GM12878 (cell line): ENCODE results near the gene TARP.

Source experiments
- EP300 ChIP-seq, 2 experiments: fragments of 150-350 bp in 1 of 2; IDR thresholded peaks; 2 replicates each; pipeline ENCODE4 v1.6.1; 2011 to 2012; ENCODE audit warnings: low read depth in 2 of 2, low read length in 2 of 2, borderline replicate concordance in 1 of 2, improper control_type of control experiment in 1 of 2, inconsistent platforms in 1 of 2; ENCODE audit not compliant: control insufficient read depth in 1 of 2
- EZH2 ChIP-seq: IDR thresholded peaks from 2 replicates; pipeline ENCODE4 v1.6.1; 2012; ENCODE audit warnings: low read depth, mild to moderate bottlenecking, control low read depth, inconsistent platforms, low read length, borderline replicate concordance; ENCODE audit not compliant: control insufficient read depth
- IRF4 ChIP-seq: IDR thresholded peaks from 2 replicates; pipeline ENCODE4 v1.6.1; 2011; ENCODE audit warnings: low read depth, low read length
- KDM1A ChIP-seq: fragments of 200-600 bp; sonication (generic); IDR thresholded peaks from 2 replicates; pipeline ENCODE4 v1.6.1; 2016; ENCODE audit warnings: borderline replicate concordance
- NR2C1 ChIP-seq: fragments of 450-650 bp; IDR thresholded peaks from 2 replicates; pipeline ENCODE4 v1.6.1; 2017; ENCODE audit warnings: antibody characterized with exemption, mild to moderate bottlenecking, moderate library complexity
- POLR2A ChIP-seq: IDR thresholded peaks from 2 replicates; pipeline ENCODE4 v1.6.1; 2011; ENCODE audit warnings: low read depth, mild to moderate bottlenecking, low read length
- POLR2AphosphoS5 ChIP-seq: IDR thresholded peaks from 2 replicates; pipeline ENCODE4 v1.6.1; 2011; ENCODE audit warnings: mild to moderate bottlenecking, low read length, inconsistent platforms
- TAF1 ChIP-seq: IDR thresholded peaks from 2 replicates; pipeline ENCODE4 v1.6.1; 2011; ENCODE audit warnings: mild to moderate bottlenecking, low read depth, low read length, borderline replicate concordance
- TCF7 ChIP-seq: IDR thresholded peaks from 2 replicates; pipeline ENCODE4 v1.6.1; 2014; ENCODE audit warnings: antibody characterized with exemption, borderline replicate concordance
- YY1 ChIP-seq: IDR thresholded peaks from 2 replicates; pipeline ENCODE4 v1.6.1; 2011; ENCODE audit warnings: low read depth, mild to moderate bottlenecking, low read length
- TF ChIP-seq, protein P1 (sequence below): fragments of 450-650 bp; IDR thresholded peaks from 2 replicates; pipeline ENCODE4 v1.6.1; 2018; ENCODE audit warnings: borderline replicate concordance, mild to moderate bottlenecking; ENCODE audit not compliant: partially characterized antibody
- TF ChIP-seq, protein P2 (sequence below): IDR thresholded peaks from 2 replicates; pipeline ENCODE4 v1.6.1; 2012; ENCODE audit warnings: low read length, inconsistent platforms
- TF ChIP-seq, protein P3 (sequence below), 3 experiments: IDR thresholded peaks in 2 of 3; conservative IDR thresholded peaks in 1 of 3; 2 replicates each; pipeline ENCODE4 v1.5.1; 2011; ENCODE audit warnings: low read depth in 3 of 3, low read length in 3 of 3, mild to moderate bottlenecking in 3 of 3, control low read depth in 2 of 3, moderate library complexity in 2 of 3, inconsistent platforms in 1 of 3, mixed read lengths in 1 of 3; ENCODE audit not compliant: control insufficient read depth in 2 of 3, insufficient read depth in 1 of 3; ENCODE audit errors: extremely low read depth in 1 of 3

DNA sequence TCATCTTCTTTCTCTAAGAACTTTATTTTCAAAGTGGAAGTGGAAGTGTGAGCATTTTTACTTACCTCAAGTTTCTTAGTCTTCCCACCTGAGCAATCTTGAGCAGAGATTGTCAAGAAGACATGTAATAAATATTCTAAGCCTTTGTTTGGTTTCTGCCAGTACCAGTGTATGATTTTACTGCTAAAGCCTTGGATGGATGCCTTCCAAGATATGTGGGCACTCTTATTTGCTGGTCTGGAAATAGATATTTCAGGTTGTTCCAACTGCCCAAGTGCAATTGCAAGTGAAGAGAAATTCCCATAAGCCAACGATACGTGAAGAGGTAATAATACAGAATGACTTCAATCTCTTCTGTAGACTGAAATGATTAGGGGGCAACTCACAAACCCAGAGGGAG, 18.2 kb upstream of the TARP start:
- TF ChIP-seq, protein P1, sequence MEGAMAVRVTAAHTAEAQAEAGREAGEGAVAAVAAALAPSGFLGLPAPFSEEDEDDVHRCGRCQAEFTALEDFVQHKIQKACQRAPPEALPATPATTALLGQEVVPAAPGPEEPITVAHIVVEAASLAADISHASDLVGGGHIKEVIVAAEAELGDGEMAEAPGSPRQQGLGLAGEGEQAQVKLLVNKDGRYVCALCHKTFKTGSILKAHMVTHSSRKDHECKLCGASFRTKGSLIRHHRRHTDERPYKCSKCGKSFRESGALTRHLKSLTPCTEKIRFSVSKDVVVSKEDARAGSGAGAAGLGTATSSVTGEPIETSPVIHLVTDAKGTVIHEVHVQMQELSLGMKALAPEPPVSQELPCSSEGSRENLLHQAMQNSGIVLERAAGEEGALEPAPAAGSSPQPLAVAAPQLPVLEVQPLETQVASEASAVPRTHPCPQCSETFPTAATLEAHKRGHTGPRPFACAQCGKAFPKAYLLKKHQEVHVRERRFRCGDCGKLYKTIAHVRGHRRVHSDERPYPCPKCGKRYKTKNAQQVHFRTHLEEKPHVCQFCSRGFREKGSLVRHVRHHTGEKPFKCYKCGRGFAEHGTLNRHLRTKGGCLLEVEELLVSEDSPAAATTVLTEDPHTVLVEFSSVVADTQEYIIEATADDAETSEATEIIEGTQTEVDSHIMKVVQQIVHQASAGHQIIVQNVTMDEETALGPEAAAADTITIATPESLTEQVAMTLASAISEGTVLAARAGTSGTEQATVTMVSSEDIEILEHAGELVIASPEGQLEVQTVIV: no peak
- TF ChIP-seq EP300 (IDR thresholded peaks at IDR 0.05; ENCODE audit: borderline replicate concordance in 1 of 2, control insufficient read depth in 1 of 2, low read depth in 2 of 2, low read length in 2 of 2) (no peak), POLR2AphosphoS5 (no peak), POLR2A (no peak), YY1 (no peak), TAF1 (no peak), KDM1A (no peak), EZH2 (no peak), TCF7 (no peak), IRF4 (no peak), NR2C1 (no peak)
- TF ChIP-seq, protein P2, sequence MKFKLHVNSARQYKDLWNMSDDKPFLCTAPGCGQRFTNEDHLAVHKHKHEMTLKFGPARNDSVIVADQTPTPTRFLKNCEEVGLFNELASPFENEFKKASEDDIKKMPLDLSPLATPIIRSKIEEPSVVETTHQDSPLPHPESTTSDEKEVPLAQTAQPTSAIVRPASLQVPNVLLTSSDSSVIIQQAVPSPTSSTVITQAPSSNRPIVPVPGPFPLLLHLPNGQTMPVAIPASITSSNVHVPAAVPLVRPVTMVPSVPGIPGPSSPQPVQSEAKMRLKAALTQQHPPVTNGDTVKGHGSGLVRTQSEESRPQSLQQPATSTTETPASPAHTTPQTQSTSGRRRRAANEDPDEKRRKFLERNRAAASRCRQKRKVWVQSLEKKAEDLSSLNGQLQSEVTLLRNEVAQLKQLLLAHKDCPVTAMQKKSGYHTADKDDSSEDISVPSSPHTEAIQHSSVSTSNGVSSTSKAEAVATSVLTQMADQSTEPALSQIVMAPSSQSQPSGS: no peak
- TF ChIP-seq, protein P3, sequence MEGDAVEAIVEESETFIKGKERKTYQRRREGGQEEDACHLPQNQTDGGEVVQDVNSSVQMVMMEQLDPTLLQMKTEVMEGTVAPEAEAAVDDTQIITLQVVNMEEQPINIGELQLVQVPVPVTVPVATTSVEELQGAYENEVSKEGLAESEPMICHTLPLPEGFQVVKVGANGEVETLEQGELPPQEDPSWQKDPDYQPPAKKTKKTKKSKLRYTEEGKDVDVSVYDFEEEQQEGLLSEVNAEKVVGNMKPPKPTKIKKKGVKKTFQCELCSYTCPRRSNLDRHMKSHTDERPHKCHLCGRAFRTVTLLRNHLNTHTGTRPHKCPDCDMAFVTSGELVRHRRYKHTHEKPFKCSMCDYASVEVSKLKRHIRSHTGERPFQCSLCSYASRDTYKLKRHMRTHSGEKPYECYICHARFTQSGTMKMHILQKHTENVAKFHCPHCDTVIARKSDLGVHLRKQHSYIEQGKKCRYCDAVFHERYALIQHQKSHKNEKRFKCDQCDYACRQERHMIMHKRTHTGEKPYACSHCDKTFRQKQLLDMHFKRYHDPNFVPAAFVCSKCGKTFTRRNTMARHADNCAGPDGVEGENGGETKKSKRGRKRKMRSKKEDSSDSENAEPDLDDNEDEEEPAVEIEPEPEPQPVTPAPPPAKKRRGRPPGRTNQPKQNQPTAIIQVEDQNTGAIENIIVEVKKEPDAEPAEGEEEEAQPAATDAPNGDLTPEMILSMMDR (IDR thresholded peaks at IDR 0.05 in 2 of 3, conservative IDR thresholded peaks at IDR 0.05 in 1 of 3; ENCODE audit: control insufficient read depth in 2 of 3, extremely low read depth in 1 of 3, insufficient read depth in 1 of 3, low read depth in 3 of 3, low read length in 3 of 3): no peak
